Stimulated activated naive B cell treated with anti-CD40 and anti-IgM and Interleukin-4, amounts not matched to agents 10 μg/mL and 1 μg/mL and 100 μg/mL, for 72 hours (primary cell): Measurements from ENCODE around the gene NACA2.

Source experiments
- ATAC-seq, 2 donors: fragments of 150-1000 bp; cut with Tn5 transposase; replicated peaks; 2 replicates each; pipeline ENCODE4 v1.10.0; 2021; ENCODE audit warnings: moderate library complexity in 1 of 2
- DNase-seq: peaks from one replicate; pipeline ENCODE4 v3.0.0; 2021
- H3K27ac Mint-ChIP-seq: one replicate; pipeline ENCODE4 v1.8.0; 2022; ENCODE audit warnings: mild to moderate bottlenecking, mixed read lengths
- H3K27me3 Mint-ChIP-seq, 2 donors: one replicate each; pipeline ENCODE4 v1.8.0; 2022; ENCODE audit warnings: mixed read lengths in 2 of 2
- H3K36me3 Mint-ChIP-seq, 2 donors: one replicate each; pipeline ENCODE4 v1.8.0; 2022; ENCODE audit warnings: mixed read lengths in 2 of 2, mild to moderate bottlenecking in 1 of 2
- H3K4me1 Mint-ChIP-seq, 2 donors: one replicate each; pipeline ENCODE4 v1.8.0; 2022; ENCODE audit warnings: mixed read lengths in 2 of 2, mild to moderate bottlenecking in 1 of 2
- H3K4me3 Mint-ChIP-seq, 2 donors: one replicate each; pipeline ENCODE4 v1.8.0; 2022; ENCODE audit warnings: mild to moderate bottlenecking in 2 of 2, mixed read lengths in 2 of 2, moderate library complexity in 1 of 2
- H3K9me3 Mint-ChIP-seq, 2 donors: one replicate each; pipeline ENCODE4 v1.8.0; 2022; ENCODE audit warnings: mixed read lengths in 2 of 2, mild to moderate bottlenecking in 1 of 2

Gene NACA2

DNA sequence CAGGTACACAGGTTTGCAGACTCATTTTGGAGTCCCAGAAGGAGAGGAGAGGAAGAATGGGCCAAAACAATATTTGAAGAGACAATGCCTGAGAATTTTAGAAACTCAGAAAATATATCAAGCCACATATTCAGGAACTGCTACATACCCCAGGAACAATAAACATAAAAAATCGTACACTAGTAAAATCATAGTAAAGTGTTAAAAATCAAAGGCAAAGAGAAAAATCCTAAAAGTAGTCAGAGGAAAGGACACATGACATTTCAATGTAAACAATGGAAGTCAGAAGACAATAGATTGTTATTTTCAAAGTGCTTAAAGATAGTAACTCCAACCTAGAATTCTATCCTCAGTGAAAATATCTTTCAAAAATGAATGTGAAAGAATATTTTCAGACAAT, 28.5 kb upstream of the NACA2 start:
- no peak overlapping the region for H3K27ac Mint-ChIP-seq
- peaks cover 11 to 31% of the 10 kb centered on the region in 2 donors for H3K27me3 Mint-ChIP-seq
- H3K9me3 Mint-ChIP-seq = peaks cover 7 to 9% of the 10 kb centered on the region in 2 donors
- no peak overlapping the region for H3K4me3 Mint-ChIP-seq
- peaks cover 7 to 11% of the 10 kb centered on the region in 2 donors for H3K4me1 Mint-ChIP-seq
- DNase-seq (no peak), ATAC-seq (no peak)
- H3K36me3 Mint-ChIP-seq = peaks cover 3% of the 10 kb centered on the region in 2 donors

DNA sequence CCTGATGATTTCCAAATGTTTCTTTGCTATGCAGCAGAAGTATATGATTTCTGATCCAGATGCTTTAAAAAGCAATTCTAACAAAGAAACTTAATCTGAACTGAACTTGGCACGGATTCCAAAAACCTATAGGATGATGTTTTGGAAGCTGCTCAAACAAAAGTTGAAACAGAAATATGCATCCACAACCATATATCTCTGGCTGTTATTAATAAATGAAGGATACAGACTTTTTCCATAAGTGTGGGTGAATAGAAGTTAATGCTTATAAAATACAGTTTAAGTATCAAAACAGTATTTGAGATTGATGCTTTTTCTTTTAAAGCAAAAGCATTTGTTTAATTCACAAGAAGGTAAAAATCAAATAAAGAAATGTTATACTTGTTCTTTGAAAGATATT, 27.9 kb upstream of the NACA2 start:
- Mint-ChIP-seq H3K36me3 (peaks cover 3% of the 10 kb centered on the region in 2 donors), H3K4me1 (peaks cover 7 to 11% of the 10 kb centered on the region in 2 donors), H3K9me3 (peaks cover 7 to 9% of the 10 kb centered on the region in 2 donors), H3K27ac (no peak overlapping the region), H3K27me3 (peaks cover 11 to 31% of the 10 kb centered on the region in 2 donors), H3K4me3 (no peak overlapping the region)
- DNase-seq = no peak
- ATAC-seq = no peak

DNA sequence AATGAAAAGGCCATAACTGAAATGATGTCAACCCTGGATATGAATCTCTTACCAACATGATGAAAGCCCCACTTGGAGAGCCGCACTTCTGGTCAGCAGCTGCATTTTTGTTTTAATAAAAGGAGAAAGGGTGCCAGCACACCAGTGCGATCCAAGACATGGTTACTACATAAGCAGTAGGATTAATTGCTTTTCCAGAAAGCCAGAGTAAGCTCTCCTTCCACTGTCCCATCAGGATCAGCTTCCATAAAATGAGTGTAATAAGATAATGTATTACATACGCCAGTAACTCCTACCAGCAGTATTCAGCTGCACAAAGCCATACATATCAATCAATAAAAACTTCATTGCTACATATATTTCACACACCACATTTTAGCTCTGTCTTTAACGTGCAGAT, 26.3 kb upstream of the NACA2 start:
- Mint-ChIP-seq H3K27me3 (peaks cover 20 to 40% of the 10 kb centered on the region in 2 donors), H3K27ac (no peak overlapping the region), H3K9me3 (peaks cover 7 to 9% of the 10 kb centered on the region in 2 donors), H3K36me3 (peaks cover 3% of the 10 kb centered on the region in 2 donors), H3K4me1 (peaks cover 7 to 11% of the 10 kb centered on the region in 2 donors), H3K4me3 (no peak overlapping the region)
- DNase-seq (no peak), ATAC-seq (no peak)

DNA sequence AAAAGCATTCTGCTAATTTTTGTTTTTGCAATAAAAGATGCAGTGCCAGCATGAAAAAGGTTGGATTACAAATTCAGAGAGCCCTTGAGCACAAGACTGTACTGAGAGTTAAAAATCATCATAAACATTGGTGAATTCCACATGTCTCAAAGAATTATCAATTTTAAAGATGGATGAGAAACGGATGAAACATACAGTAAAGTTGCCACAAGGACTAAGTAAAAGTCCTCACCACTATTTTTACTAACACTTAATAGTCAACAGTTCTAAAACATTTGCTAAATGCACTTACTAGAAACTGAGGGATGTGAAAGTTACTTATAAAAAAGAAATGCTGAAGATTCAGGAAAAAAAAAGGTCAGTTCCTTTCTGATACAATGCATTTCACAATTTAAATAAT, 25.8 kb upstream of the NACA2 start:
- H3K4me3 Mint-ChIP-seq = no peak overlapping the region
- DNase-seq (no peak), ATAC-seq (no peak)
- H3K36me3 Mint-ChIP-seq = peaks cover 3% of the 10 kb centered on the region in 2 donors
- peaks cover 7 to 9% of the 10 kb centered on the region in 2 donors for H3K9me3 Mint-ChIP-seq
- peaks cover 7 to 11% of the 10 kb centered on the region in 2 donors for H3K4me1 Mint-ChIP-seq
- peaks cover 18 to 37% of the 10 kb centered on the region in 2 donors for H3K27me3 Mint-ChIP-seq
- no peak overlapping the region for H3K27ac Mint-ChIP-seq

DNA sequence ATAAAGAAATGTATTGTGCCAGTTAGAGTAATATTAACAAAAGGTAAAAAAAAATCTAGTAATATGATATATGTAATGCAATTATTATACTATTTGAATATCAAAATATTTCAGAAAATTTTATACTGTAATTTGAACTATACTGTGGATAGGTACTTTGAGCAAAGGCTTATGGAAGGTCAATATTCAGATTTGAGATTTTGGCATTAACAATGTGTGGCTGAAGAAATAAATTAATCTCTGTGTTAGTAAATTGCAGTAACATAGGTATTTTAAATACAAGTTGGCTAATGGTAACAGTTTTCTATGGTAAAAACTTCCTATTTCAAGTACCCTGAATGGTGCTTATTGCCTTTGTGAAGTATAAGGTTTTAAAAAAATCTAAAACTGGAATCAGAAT, 23.2 kb upstream of the NACA2 start:
- H3K36me3 Mint-ChIP-seq = peaks cover 3% of the 10 kb centered on the region in 2 donors
- H3K9me3 Mint-ChIP-seq = peaks cover 3 to 4% of the 10 kb centered on the region in 2 donors
- ATAC-seq (no peak), DNase-seq (no peak)
- H3K27me3 Mint-ChIP-seq = peaks cover 26 to 42% of the 10 kb centered on the region in 2 donors
- H3K4me3 Mint-ChIP-seq = no peak overlapping the region
- H3K27ac Mint-ChIP-seq = no peak overlapping the region
- peaks cover 7 to 11% of the 10 kb centered on the region in 2 donors for H3K4me1 Mint-ChIP-seq

DNA sequence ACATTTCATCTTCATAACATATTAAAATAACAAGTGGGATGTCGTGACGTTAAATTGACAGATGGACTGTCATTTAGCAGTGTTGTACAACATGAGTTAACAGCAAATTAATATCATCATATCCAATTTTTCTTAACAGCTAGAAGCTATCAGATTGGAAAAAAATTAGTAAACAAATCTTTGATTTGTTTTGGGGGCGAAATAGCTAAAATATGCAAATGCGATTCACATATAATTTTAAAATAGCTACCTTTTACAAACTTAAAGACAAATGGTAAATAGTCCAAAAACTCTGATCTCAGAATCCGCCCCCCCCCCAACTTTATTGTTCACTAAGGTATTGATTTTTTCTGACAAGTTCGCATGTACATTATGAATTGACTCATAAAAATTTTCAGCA, 20.3 kb upstream of the NACA2 start:
- H3K36me3 Mint-ChIP-seq = no peaks in the 10 kb centered on the region
- no peak for DNase-seq
- H3K4me1 Mint-ChIP-seq = peaks cover 7 to 11% of the 10 kb centered on the region in 2 donors
- no peaks in the 10 kb centered on the region for H3K9me3 Mint-ChIP-seq
- ATAC-seq = no peak
- H3K4me3 Mint-ChIP-seq = no peak overlapping the region
- H3K27ac Mint-ChIP-seq = no peak overlapping the region
- H3K27me3 Mint-ChIP-seq = peaks cover 30 to 40% of the 10 kb centered on the region in 2 donors

DNA sequence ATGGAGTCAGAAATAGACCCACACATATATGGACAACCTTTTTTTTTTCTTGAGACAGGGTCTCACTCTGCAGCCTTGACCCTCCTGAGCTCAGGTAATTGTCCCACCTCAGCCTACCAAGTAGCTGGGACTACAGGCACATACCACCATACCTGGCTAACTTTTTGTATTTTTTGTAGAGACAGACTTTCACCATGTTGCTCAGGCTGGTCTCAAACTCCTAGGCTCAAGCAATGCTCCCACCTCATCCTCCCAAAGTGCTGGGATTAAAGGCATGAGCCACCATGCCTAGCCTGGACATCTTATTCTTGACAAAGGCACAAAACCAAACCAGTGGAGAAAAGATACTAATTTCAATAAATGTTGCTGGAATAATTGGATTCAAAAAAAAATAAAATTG, 14.7 kb upstream of the NACA2 start:
- ATAC-seq (no peak), DNase-seq (no peak)
- Mint-ChIP-seq H3K27ac (no peak overlapping the region), H3K4me3 (no peak overlapping the region), H3K36me3 (no peaks in the 10 kb centered on the region), H3K4me1 (no peaks in the 10 kb centered on the region), H3K27me3 (peaks cover 24 to 25% of the 10 kb centered on the region in 2 donors), H3K9me3 (no peaks in the 10 kb centered on the region)

DNA sequence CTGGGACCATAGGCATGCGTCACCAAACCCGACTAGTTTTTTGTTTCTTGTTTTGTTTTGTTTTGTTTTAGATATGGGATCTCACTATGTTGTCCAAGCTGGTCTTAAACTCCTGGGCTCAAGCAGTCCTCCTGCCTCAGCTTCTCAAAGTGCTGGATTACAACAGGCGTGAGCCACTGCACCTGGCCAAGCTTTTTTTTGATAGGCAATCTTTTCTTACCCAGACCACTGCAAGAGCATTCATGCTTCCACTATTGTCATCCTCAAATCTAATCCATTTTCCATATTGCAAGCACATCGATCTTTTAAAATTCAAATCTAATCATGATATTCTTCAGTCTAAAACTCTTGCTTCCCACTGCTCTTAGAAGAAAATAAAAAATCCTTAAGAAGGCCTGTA, 10.3 kb upstream of the NACA2 start:
- H3K9me3 Mint-ChIP-seq = no peaks in the 10 kb centered on the region
- DNase-seq = no peak
- H3K36me3 Mint-ChIP-seq = no peaks in the 10 kb centered on the region
- H3K27ac Mint-ChIP-seq = no peak overlapping the region
- H3K4me3 Mint-ChIP-seq = no peak overlapping the region
- peaks cover 17 to 20% of the 10 kb centered on the region in 2 donors for H3K27me3 Mint-ChIP-seq
- no peak for ATAC-seq
- H3K4me1 Mint-ChIP-seq = no peaks in the 10 kb centered on the region

DNA sequence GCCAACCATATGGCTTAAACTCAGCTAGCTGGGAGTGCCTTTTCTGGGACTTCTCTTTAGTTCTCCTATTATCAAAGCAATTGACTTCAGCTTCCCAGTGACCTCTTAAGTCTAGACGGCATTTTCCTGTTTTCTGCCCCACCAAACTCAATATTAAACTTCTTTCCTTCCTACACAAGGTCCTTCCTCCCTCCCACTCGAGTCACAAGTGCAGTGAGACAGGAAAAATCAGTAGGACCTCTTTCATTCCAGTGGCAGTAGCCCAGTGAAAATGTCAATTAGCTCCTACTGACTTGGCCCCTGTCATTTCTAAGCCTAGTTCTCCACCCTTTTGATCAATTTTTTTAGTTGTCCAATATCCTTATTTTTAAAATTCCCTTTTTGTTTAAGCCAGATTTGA, 9.6 kb upstream of the NACA2 start:
- Mint-ChIP-seq H3K4me1 (no peaks in the 10 kb centered on the region), H3K4me3 (no peak overlapping the region)
- ATAC-seq = no peak

DNA sequence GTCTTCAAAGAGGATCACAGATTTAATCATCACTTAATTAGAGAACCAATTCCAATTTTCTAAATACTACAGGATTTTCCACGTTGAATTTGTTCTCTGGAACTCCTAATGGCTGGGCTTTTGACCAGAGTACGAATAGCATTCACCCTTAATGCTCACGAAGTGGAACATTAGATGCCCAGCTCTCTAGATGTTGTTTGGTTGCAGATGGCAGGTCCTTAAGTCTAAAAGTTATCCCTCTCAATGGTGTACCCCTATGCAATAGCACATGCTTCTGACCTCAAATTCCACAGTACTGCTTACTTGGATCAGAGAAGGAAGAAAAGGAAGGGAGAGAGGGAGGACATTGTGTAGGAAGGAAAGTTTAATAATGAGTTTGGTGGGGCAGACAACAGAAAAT, 8.6 kb upstream of the NACA2 start:
- no peaks in the 10 kb centered on the region for H3K36me3 Mint-ChIP-seq
- H3K27me3 Mint-ChIP-seq = peaks cover 20% of the 10 kb centered on the region in 2 donors
- no peak overlapping the region for H3K27ac Mint-ChIP-seq
- H3K4me3 Mint-ChIP-seq = no peak overlapping the region
- no peak for DNase-seq
- no peak for ATAC-seq
- H3K9me3 Mint-ChIP-seq = no peaks in the 10 kb centered on the region
- H3K4me1 Mint-ChIP-seq = no peaks in the 10 kb centered on the region

More for the DNA sequence above, 9.6 kb upstream of the NACA2 start:
- no peak for DNase-seq
- Mint-ChIP-seq H3K9me3 (no peaks in the 10 kb centered on the region), H3K27me3 (peaks cover 21 to 22% of the 10 kb centered on the region in 2 donors), H3K27ac (no peak overlapping the region), H3K36me3 (no peaks in the 10 kb centered on the region)

DNA sequence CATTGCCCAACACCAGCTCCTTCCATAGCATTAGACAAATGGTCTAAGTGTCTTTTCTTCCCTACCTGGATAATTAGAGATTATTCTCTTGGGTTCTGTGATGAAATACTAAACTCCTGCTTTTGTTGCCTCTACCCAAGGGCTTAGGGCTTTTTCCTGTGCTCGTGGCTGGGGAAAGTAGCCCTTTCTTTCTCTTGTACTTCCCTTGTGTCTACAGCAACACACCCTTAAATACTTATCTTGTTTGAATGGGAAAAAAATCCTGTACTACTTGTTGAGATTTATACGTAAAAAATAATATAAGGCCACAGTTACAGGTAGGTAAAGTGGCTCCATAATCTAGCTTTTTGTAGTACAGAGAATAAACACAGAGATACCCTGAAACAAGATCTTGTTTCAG, 7.0 kb upstream of the NACA2 start:
- ATAC-seq (no peak), DNase-seq (no peak)
- no peaks in the 10 kb centered on the region for H3K4me1 Mint-ChIP-seq
- peaks cover 12 to 23% of the 10 kb centered on the region in 2 donors for H3K27me3 Mint-ChIP-seq
- H3K36me3 Mint-ChIP-seq = no peaks in the 10 kb centered on the region
- no peaks in the 10 kb centered on the region for H3K9me3 Mint-ChIP-seq
- no peak overlapping the region for H3K4me3 Mint-ChIP-seq
- no peak overlapping the region for H3K27ac Mint-ChIP-seq

DNA sequence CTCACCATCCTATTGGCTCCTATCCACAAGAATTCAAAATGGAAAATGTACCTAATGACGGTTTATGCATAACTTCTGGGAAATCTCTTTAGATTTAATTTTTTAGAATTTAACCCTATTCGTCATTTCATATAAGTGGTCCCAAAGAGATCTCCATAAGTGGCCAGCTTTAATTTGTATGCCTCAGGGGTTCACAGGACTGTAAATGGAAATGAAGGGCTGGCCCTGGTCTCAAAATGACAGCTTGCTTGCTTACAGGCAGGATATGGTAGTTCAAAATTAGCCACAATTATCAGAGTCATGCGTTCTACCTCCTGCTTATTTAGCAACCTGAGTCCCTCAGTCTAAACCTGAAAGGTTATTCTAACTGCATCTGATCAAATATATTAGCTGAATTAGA, 6.6 kb upstream of the NACA2 start:
- Mint-ChIP-seq H3K36me3 (no peaks in the 10 kb centered on the region), H3K27ac (no peak overlapping the region), H3K27me3 (peaks cover 8 to 21% of the 10 kb centered on the region in 2 donors), H3K4me1 (no peaks in the 10 kb centered on the region), H3K4me3 (no peak overlapping the region), H3K9me3 (no peaks in the 10 kb centered on the region)
- no peak for DNase-seq
- no peak for ATAC-seq

DNA sequence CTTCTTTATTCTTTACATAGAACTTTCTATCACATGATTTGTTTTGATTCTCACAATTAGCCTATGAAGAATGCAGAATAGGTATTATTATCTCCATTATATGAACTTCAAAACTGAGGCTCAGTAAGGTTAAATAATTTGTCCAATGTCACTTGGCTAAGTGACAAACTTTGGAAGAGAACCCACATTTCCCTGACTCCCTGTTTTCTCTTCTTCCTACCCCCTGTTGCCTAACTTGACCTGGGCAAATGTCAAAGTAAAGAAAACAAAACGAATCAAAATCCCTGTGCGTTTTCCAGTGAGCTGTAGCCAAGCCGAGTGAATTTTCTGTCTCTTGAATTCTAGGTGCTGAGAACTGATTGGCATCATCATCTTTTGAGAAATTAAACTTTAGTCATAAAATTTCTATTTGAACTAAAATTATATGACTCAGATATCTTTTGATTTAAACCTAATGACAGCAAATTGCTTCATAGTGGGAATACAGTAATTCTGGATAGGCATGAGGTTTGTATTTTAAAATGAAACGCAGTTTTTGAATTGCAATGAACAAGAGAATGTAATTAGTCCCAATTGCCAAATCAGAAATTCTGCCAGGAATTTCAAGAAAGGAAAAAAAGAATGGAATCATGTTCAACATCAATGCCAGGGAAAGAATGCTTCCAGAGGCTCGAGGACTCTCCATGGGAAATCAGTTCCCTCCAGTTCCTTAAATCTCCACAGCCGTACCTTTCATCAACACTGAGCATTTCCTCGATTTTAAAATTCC, 4.6 kb upstream of the NACA2 start:
- Mint-ChIP-seq H3K4me3 (no peak overlapping the region), H3K9me3 (no peaks in the 10 kb centered on the region), H3K27me3 (peaks cover 4 to 21% of the 10 kb centered on the region in 2 donors), H3K27ac (no peak overlapping the region), H3K36me3 (no peaks in the 10 kb centered on the region), H3K4me1 (no peaks in the 10 kb centered on the region)
- DNase-seq = no peak
- ATAC-seq = no peak

DNA sequence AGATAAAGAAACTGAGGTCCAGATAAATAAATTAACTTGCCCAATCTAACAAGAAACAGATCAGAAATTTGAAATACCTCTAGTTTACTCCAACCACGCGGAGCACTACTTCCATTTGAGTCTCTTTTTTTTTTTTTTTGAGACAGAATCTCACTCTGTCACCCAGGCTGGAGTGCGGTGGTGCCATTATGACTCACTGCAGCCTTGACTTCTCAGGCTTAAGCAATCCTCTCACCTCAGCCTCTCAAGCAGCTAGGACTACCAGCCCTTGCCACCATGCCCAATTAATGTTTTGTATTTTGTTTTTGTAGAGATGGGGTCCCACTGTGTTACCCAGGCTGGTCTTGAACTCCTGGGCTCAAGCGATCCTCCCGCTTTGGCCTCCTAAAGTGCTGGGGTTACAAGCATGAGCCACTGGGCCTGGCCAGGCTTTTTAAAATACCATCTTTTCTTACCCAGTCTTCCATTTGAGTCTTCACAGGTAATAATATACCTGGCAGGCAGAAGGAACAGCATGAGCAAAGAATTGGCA, 3.3 kb upstream of the NACA2 start:
- Mint-ChIP-seq H3K4me1 (no peaks in the 10 kb centered on the region), H3K9me3 (no peaks in the 10 kb centered on the region)

DNA sequence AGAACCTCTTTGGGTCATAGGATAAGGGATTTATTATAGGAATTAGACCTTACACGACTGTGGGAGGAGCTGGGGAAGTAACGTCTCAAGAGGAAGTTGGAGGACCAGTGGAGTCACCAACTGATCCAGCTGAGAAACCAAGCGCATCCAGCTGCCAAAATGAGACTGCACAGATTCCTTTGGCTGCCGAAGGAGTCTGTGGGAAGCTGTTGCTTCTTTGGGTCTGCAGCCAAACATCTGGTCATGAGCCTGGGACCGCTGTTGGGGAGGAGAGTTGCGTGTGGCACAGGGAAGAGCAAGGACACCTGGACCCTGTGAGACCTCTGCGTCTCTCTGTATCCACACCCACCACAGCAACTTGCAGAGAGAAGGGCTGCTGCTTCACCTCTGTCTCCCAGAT, 2.4 kb upstream of the NACA2 start:
- ATAC-seq = no peak
- no peak for DNase-seq

More for the DNA sequence above, 3.3 kb upstream of the NACA2 start:
- DNase-seq (no peak), ATAC-seq (no peak)
- Mint-ChIP-seq H3K36me3 (no peaks in the 10 kb centered on the region), H3K27ac (no peak overlapping the region), H3K27me3 (peaks cover 4 to 21% of the 10 kb centered on the region in 2 donors), H3K4me3 (no peak overlapping the region)

More for the DNA sequence above, 2.4 kb upstream of the NACA2 start:
- Mint-ChIP-seq H3K27me3 (peaks cover 4 to 21% of the 10 kb centered on the region in 2 donors), H3K4me3 (no peak overlapping the region), H3K4me1 (no peaks in the 10 kb centered on the region), H3K9me3 (no peaks in the 10 kb centered on the region), H3K27ac (no peak overlapping the region), H3K36me3 (no peaks in the 10 kb centered on the region)
